ENCODE results near the gene MEP1B. TPM values are rescaled to one million over a fixed set of nuclear protein-coding genes. Genes with fewer than 3 reads are reported as not detected.
"Not testable (repeated sequence)": the region's sequence is repeated elsewhere in the genome, so short reads cannot be mapped to it uniquely, and the experiment has no call there.

The MEP1B gene
- polyA plus RNA-seq, 1 of the 3 experiments (the other 2 are of a cell fraction), result not detected

DNA sequence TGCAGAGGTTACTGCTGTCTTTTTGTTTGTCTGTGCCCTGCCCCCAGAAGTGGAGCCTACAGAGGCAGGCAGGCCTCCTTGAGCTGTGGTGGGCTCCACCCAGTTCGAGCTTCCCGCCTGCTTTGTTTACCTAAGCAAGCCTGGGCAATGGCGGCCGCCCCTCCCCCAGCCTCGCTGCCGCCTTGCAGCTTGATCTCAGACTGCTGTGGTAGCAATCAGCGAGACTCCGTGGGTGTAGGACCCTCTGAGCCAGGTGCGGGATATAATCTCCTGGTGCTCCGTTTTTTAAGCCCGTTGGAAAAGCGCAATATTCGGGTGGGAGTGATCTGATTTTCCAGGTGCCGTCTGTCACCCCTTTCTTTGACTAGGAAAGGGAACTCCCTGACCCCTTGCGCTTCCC, 43.5 kb downstream of the MEP1B start:
- H3K9me2 ChIP-seq; H3K27ac ChIP-seq (ENCODE audit: low read depth in 2 of 2, low read length in 1 of 2); POLR2A ChIA-PET; H3K4me1 ChIP-seq (ENCODE audit: control insufficient read depth in 1 of 2, insufficient read depth in 2 of 2, low read depth in 1 of 2, low read length in 1 of 2); H3K79me2 ChIP-seq (ENCODE audit: insufficient read depth); H3F3A ChIP-seq (replicated peaks; ENCODE audit: insufficient read depth); DNase-seq; H3K4me3 ChIP-seq (ENCODE audit: low read depth in 2 of 2, low read length in 1 of 2); H3K27me3 ChIP-seq (ENCODE audit: insufficient read depth); CTCF ChIA-PET; H3K9me3 ChIP-seq; H4K20me1 ChIP-seq (ENCODE audit: insufficient read depth); H3K9ac ChIP-seq; H2AFZ ChIP-seq (ENCODE audit: low read depth); H3K36me3 ChIP-seq (replicated peaks in 1 of 2; ENCODE audit: control insufficient read depth in 1 of 2, insufficient read depth in 2 of 2, low read length in 1 of 2); H3K4me2 ChIP-seq: not testable (repeated sequence)
- WGBS (ENCODE audit: low lambda C conversion rate), result 77% methylated on average over 14 of the region's 15 CpGs

DNA sequence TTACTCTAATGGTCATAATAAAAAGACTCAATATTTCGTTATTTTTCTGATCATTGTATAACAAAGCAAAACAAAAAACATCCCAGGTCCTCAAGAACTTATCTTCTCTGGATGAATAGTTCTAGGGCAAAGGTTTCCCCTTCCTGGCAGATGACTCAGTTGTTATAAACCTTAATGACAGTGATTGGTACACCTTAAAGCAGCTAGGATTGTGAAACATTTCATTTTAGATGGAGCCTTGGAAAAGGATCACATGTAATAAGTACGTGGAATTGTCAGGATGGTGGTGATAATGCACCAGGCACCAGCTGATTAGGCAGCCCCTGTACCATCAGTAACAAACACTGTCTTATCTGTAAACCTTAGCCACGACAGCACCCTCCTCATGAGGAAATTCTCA, 47.2 kb downstream of the MEP1B start:
- no peaks in the 10 kb centered on the region for H3K36me3 ChIP-seq (replicated peaks in 1 of 2; ENCODE audit: control insufficient read depth in 1 of 2, insufficient read depth in 2 of 2, low read length in 1 of 2)
- no peak overlapping the region for H3K9ac ChIP-seq
- H3F3A ChIP-seq (replicated peaks; ENCODE audit: insufficient read depth), result no peaks in the 10 kb centered on the region
- TF ChIP-seq RAD21 (IDR thresholded peaks at IDR 0.05; ENCODE audit: low read length) (no peak), MXI1 (IDR thresholded peaks at IDR 0.05; ENCODE audit: low read depth, low read length) (no peak), SMC3 (IDR thresholded peaks at IDR 0.05; ENCODE audit: low read depth, low read length) (no peak), POLR2AphosphoS5 (IDR thresholded peaks at IDR 0.05; ENCODE audit: low read depth, low read length) (no peak)
- DNase-seq, result no peak
- no peaks in the 10 kb centered on the region for H3K79me2 ChIP-seq (ENCODE audit: insufficient read depth)
- H2AFZ ChIP-seq (ENCODE audit: low read depth), result no peak overlapping the region
- no peaks in the 10 kb centered on the region; the same call in 1 of the 2 replicates for H3K9me2 ChIP-seq
- no peak overlapping the region for H3K4me3 ChIP-seq (ENCODE audit: low read depth in 2 of 2, low read length in 1 of 2)
- H3K4me1 ChIP-seq (ENCODE audit: control insufficient read depth in 1 of 2, insufficient read depth in 2 of 2, low read depth in 1 of 2, low read length in 1 of 2), result no peaks in the 10 kb centered on the region
- no peaks in the 10 kb centered on the region for H3K27me3 ChIP-seq (ENCODE audit: insufficient read depth)
- H3K9me3 ChIP-seq, result no peaks in the 10 kb centered on the region
- POLR2A ChIA-PET, result no interaction called here
- CTCF ChIA-PET, result interaction anchor here (0.8 to 1.3 kb wide), 2 partner anchors 14 to 15 kb away, joined by 3 read pairs; no protein-coding TSS in a partner anchor
- H3K4me2 ChIP-seq, result no peak overlapping the region
- H4K20me1 ChIP-seq (ENCODE audit: insufficient read depth), result no peaks in the 10 kb centered on the region
- no peak overlapping the region for H3K27ac ChIP-seq (ENCODE audit: low read depth in 2 of 2, low read length in 1 of 2)
- 23% methylated on average over 3 of the region's 3 CpGs for WGBS (ENCODE audit: low lambda C conversion rate)

DNA sequence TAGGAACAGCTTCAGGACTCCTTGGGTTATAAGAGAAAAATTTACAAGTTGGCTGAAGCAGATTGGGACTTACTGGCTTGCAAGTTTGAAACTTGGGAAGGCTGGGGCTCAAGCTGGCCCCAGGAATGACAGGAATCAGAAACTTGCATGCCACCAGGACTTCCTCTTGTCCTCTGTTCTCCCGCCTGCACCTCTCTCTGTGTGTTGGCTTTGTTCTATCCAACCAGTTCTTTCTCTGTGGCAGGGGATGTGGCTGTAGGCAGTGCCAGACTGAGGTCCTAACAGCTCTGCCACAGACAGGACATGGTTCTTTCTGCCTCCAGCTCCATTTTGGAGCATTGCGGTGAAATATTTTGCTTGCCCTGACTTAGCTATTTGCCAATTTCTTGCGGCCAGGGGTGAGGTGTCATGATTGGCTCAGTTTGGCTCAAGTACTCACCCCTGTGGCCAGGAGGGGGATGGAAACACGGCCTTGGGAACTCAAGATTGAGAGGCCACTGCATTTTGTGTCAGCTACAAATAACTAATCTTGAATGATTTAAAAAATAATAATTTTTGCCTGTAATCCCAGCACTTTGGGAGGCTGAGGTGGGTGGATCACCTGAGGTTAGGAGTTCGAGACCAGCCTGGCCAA, 48.9 kb downstream of the MEP1B start:
- no peak overlapping the region for H2AFZ ChIP-seq (ENCODE audit: low read depth)
- TF ChIP-seq EZH2phosphoT487 (IDR thresholded peaks at IDR 0.05; ENCODE audit: borderline replicate concordance, low read depth), result no peak
- TF ChIP-seq TAF1 (IDR thresholded peaks at IDR 0.05; ENCODE audit: borderline replicate concordance, low read depth, low read length), result no peak
- no peak for TF ChIP-seq GABPA (IDR thresholded peaks at IDR 0.05; ENCODE audit: low read depth)
- no peak for TF ChIP-seq EP300 (IDR thresholded peaks at IDR 0.05; ENCODE audit: borderline replicate concordance in 1 of 2, low read depth in 1 of 2, low read length in 1 of 2)
- no peak for TF ChIP-seq RXRA (IDR thresholded peaks at IDR 0.05; ENCODE audit: borderline replicate concordance, low read depth)
- no peak for TF ChIP-seq JUND (IDR thresholded peaks at IDR 0.05)
- no peak for TF ChIP-seq SMC3 (IDR thresholded peaks at IDR 0.05; ENCODE audit: low read depth, low read length)
- TF ChIP-seq, protein P1, sequence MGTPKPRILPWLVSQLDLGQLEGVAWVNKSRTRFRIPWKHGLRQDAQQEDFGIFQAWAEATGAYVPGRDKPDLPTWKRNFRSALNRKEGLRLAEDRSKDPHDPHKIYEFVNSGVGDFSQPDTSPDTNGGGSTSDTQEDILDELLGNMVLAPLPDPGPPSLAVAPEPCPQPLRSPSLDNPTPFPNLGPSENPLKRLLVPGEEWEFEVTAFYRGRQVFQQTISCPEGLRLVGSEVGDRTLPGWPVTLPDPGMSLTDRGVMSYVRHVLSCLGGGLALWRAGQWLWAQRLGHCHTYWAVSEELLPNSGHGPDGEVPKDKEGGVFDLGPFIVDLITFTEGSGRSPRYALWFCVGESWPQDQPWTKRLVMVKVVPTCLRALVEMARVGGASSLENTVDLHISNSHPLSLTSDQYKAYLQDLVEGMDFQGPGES (IDR thresholded peaks at IDR 0.05; ENCODE audit: low read depth, low read length), result no peak
- no peak for TF ChIP-seq FOXM1 (IDR thresholded peaks at IDR 0.05; ENCODE audit: low read depth)
- TF ChIP-seq MXI1 (IDR thresholded peaks at IDR 0.05; ENCODE audit: low read depth, low read length), result no peak
- TF ChIP-seq MEF2A (IDR thresholded peaks at IDR 0.05; ENCODE audit: borderline replicate concordance, low read depth), result no peak
- no peaks in the 10 kb centered on the region for H3K9me3 ChIP-seq
- H3K36me3 ChIP-seq (replicated peaks in 1 of 2; ENCODE audit: control insufficient read depth in 1 of 2, insufficient read depth in 2 of 2, low read length in 1 of 2), result no peaks in the 10 kb centered on the region
- H3K79me2 ChIP-seq (ENCODE audit: insufficient read depth), result no peaks in the 10 kb centered on the region
- ChIA-PET CTCF (interaction anchor here (0.9 to 1.4 kb wide), 6 partner anchors 18 to 165 kb away, joined by 3 to 4 read pairs (median 3); no protein-coding TSS in a partner anchor), POLR2A (no interaction called here)
- no peak overlapping the region for H3K4me3 ChIP-seq (ENCODE audit: low read depth in 2 of 2, low read length in 1 of 2)
- no peak overlapping the region for H3K4me2 ChIP-seq
- H3K27ac ChIP-seq (ENCODE audit: low read depth in 2 of 2, low read length in 1 of 2), result no peak overlapping the region
- H3K27me3 ChIP-seq (ENCODE audit: insufficient read depth), result no peaks in the 10 kb centered on the region
- H3K9ac ChIP-seq, result no peak overlapping the region
- WGBS (ENCODE audit: low lambda C conversion rate), result 79% methylated on average over 5 of the region's 5 CpGs
- H4K20me1 ChIP-seq (ENCODE audit: insufficient read depth), result no peaks in the 10 kb centered on the region
- H3K9me2 ChIP-seq, result no peaks in the 10 kb centered on the region; the same call in 1 of the 2 replicates
- no peaks in the 10 kb centered on the region for H3K4me1 ChIP-seq (ENCODE audit: control insufficient read depth in 1 of 2, insufficient read depth in 2 of 2, low read depth in 1 of 2, low read length in 1 of 2)
- H3F3A ChIP-seq (replicated peaks; ENCODE audit: insufficient read depth), result no peaks in the 10 kb centered on the region
- no peak for DNase-seq

Data from SK-N-SH (cell line).